DND-41 (cell line): ENCODE measurements around the gene MCM6.
A peak's percentile ranks its signal among the peaks of the same experiment; 100 is the strongest.

Experiments
- ATAC-seq: fragments of 200-7000 bp; cut with Tn5 transposase; 3 replicates; pipeline ENCODE4 v1.9.1; 2021; ENCODE audit warnings: low read depth; ENCODE audit not compliant: insufficient read depth
- DNase-seq: peaks from one replicate; pipeline ENCODE4 v3.0.0-alpha.2; 2020
- H2AFZ ChIP-seq: 2 replicates; pipeline ENCODE4 v1.6.0; 2012; ENCODE audit warnings: low read depth, low read length
- H3K27ac ChIP-seq: 2 replicates; pipeline ENCODE4 v1.5.1; 2012; ENCODE audit warnings: low read length, inconsistent platforms
- H3K27me3 ChIP-seq: fragments of 200-600 bp; sonication (generic); 2 replicates; pipeline ENCODE4 v1.6.0; 2012; ENCODE audit warnings: low read length, mild to moderate bottlenecking, inconsistent platforms; ENCODE audit not compliant: insufficient read depth, poor library complexity
- H3K36me3 ChIP-seq: 2 replicates; pipeline ENCODE4 v1.5.1; 2012; ENCODE audit warnings: low read length, inconsistent platforms; ENCODE audit not compliant: insufficient read depth
- H3K4me1 ChIP-seq: 2 replicates; pipeline ENCODE4 v1.5.1; 2012; ENCODE audit warnings: mild to moderate bottlenecking, low read length; ENCODE audit not compliant: insufficient read depth
- H3K4me2 ChIP-seq: 2 replicates; pipeline ENCODE4 v1.6.0; 2012; ENCODE audit warnings: mild to moderate bottlenecking, moderate library complexity, low read length, inconsistent platforms; ENCODE audit not compliant: insufficient read depth
- H3K4me3 ChIP-seq, 2 experiments: fragments of 200-600 bp in 1 of 2; shearing (Covaris generic) in 1 of 2; 2 replicates each; pipeline ENCODE4 v1.5.1; 2012 to 2016; ENCODE audit warnings: inconsistent platforms in 2 of 2, low read length in 2 of 2, mild to moderate bottlenecking in 2 of 2, low read depth in 1 of 2, moderate library complexity in 1 of 2
- H3K79me2 ChIP-seq: 2 replicates; pipeline ENCODE4 v1.6.0; 2012; ENCODE audit warnings: low read length, inconsistent platforms; ENCODE audit not compliant: insufficient read depth
- H3K9ac ChIP-seq: 2 replicates; pipeline ENCODE4 v1.6.0; 2012; ENCODE audit warnings: low read depth, mild to moderate bottlenecking, inconsistent platforms, low read length, moderate library complexity
- H3K9me3 ChIP-seq: 2 replicates; pipeline ENCODE4 v1.5.1; 2012; ENCODE audit warnings: low read length, moderate library complexity, mild to moderate bottlenecking, inconsistent platforms; ENCODE audit not compliant: insufficient read depth, severe bottlenecking
- H4K20me1 ChIP-seq: 2 replicates; pipeline ENCODE4 v1.6.0; 2012; ENCODE audit warnings: low read length; ENCODE audit not compliant: insufficient read depth
- EZH2 ChIP-seq: IDR thresholded peaks from 3 replicates; pipeline ENCODE4 v1.6.1; 2012; ENCODE audit warnings: borderline replicate concordance, low read depth, mild to moderate bottlenecking, moderate library complexity, low read length, inconsistent platforms; ENCODE audit not compliant: severe bottlenecking
- TF ChIP-seq, protein P1 (sequence below): IDR thresholded peaks from 2 replicates; pipeline ENCODE4 v1.5.1; 2012; ENCODE audit warnings: borderline replicate concordance, low read length, moderate library complexity, mild to moderate bottlenecking; ENCODE audit not compliant: poor library complexity, severe bottlenecking; ENCODE audit errors: extremely low read depth

The MCM6 gene

DNA sequence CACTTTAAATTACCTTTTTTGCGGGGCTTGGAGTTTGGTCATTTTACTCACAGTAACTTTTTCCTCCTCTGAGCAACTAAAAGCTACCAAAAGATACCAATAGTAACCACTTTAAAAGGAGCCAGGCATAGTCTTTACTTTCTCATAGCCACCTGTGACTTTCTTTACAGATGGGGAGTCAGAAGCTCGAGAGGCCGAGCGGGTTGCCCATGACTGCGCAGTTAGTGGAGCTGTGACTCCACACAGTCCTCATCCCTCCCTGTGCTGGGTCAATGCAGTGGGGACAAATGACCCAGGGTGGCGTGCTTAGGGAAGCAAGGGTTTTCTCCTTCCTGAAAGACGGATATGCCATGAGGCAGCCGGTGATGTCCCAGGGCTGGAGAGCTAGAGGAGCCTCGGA, 51.1 kb downstream of the MCM6 start:
- H3K27ac ChIP-seq, result peak overlapping the region; percentile 97
- peaks cover 9% of the 10 kb centered on the region for H3K9me3 ChIP-seq

DNA sequence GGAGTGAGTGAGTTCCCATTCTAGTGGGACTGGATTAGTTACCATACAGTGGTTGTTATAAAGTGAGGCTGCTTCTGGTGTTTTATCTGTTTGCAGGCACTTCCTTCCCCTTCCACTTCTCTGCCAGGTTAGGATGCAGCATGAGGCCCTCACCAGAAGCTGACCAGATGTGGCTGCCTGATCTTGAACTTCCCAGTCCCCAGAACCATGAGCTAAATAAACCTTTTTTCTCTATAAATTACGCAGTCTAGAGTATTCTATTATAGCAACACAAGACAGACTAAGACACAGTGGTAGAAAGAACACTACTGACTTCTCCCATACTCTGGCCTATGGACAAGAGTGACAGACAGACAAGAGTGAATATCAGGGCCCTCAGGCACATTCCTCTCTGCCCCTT, 53.4 kb downstream of the MCM6 start:
- H3K79me2 ChIP-seq, result peaks cover 53% of the 10 kb centered on the region
- no peak for ATAC-seq

More for the DNA sequence above, 51.1 kb downstream of the MCM6 start:
- Histone ChIP-seq H3K36me3 (peaks cover 36% of the 10 kb centered on the region), H3K9ac (peak overlapping the region; percentile 63), H3K4me3 (peak overlapping the region in 1 of 2 experiments; percentile 47; a peak in 2 of 4 replicates), H2AFZ (peak overlapping the region; percentile 27; the same call in 1 of the 2 replicates), H3K4me2 (peak overlapping the region; percentile 72), H3K4me1 (peaks cover 75% of the 10 kb centered on the region), H4K20me1 (no peaks in the 10 kb centered on the region), H3K27me3 (no peaks in the 10 kb centered on the region), H3K79me2 (peaks cover 58% of the 10 kb centered on the region)
- no peak for DNase-seq
- ATAC-seq, result peak; percentile 49
- TF ChIP-seq, protein P1, sequence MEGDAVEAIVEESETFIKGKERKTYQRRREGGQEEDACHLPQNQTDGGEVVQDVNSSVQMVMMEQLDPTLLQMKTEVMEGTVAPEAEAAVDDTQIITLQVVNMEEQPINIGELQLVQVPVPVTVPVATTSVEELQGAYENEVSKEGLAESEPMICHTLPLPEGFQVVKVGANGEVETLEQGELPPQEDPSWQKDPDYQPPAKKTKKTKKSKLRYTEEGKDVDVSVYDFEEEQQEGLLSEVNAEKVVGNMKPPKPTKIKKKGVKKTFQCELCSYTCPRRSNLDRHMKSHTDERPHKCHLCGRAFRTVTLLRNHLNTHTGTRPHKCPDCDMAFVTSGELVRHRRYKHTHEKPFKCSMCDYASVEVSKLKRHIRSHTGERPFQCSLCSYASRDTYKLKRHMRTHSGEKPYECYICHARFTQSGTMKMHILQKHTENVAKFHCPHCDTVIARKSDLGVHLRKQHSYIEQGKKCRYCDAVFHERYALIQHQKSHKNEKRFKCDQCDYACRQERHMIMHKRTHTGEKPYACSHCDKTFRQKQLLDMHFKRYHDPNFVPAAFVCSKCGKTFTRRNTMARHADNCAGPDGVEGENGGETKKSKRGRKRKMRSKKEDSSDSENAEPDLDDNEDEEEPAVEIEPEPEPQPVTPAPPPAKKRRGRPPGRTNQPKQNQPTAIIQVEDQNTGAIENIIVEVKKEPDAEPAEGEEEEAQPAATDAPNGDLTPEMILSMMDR, result no peak
- no peak for TF ChIP-seq EZH2

DNA sequence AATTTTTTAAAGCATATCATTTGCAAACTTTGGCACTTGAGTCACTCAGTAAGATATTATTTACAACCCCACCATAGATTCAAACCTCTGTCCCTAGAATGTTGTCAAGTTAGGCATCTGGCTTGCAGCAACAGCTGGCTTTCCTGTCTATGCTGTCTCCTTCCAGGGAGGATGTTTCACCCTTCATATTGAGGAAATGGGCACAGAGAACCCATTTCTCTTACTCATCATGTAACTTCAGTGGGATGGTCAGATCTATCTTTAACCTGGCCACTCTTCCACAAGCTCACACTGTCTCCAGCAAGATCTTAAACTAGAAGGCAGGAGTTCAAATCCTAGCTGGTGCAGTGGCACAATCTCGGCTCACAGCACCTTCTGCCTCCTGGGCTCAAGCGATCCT, 55.1 kb downstream of the MCM6 start:
- no peak for TF ChIP-seq EZH2
- TF ChIP-seq, protein P1, result no peak
- Histone ChIP-seq H3K4me1 (peaks cover 73% of the 10 kb centered on the region), H3K9me3 (peaks cover 9% of the 10 kb centered on the region), H3K79me2 (peaks cover 39% of the 10 kb centered on the region), H3K9ac (peak overlapping the region; percentile 74), H2AFZ (peak overlapping the region; percentile 40; the same call in 1 of the 2 replicates), H4K20me1 (no peaks in the 10 kb centered on the region), H3K4me2 (peak overlapping the region; percentile 72), H3K4me3 (peak overlapping the region; percentile 23 to 61; a peak in 3 of 4 replicates), H3K27ac (peak overlapping the region; percentile 97), H3K36me3 (peaks cover 27% of the 10 kb centered on the region), H3K27me3 (no peaks in the 10 kb centered on the region)
- DNase-seq (no peak), ATAC-seq (no peak)

More for the DNA sequence above, 53.4 kb downstream of the MCM6 start:
- H3K4me2 ChIP-seq, result peak overlapping the region; percentile 72
- peak overlapping the region; percentile 63 for H3K9ac ChIP-seq
- H2AFZ ChIP-seq, result no peak overlapping the region
- H3K4me1 ChIP-seq, result peaks cover 89% of the 10 kb centered on the region
- no peaks in the 10 kb centered on the region for H3K27me3 ChIP-seq
- peak overlapping the region in 1 of 2 experiments; percentile 61; a peak in 2 of 4 replicates for H3K4me3 ChIP-seq
- H3K36me3 ChIP-seq, result peaks cover 27% of the 10 kb centered on the region
- TF ChIP-seq EZH2, result no peak
- TF ChIP-seq, protein P1, result no peak
- H3K27ac ChIP-seq, result peak overlapping the region; percentile 97
- no peak for DNase-seq
- H4K20me1 ChIP-seq, result no peaks in the 10 kb centered on the region
- H3K9me3 ChIP-seq, result peaks cover 9% of the 10 kb centered on the region
